ENCODE results near the gene TLR8. TPM values are rescaled to one million over a fixed set of nuclear protein-coding genes. Genes with fewer than 3 reads are reported as not detected.

Gene TLR8
- total and polyA plus RNA-seq, 4 donors: 0.91 to 27.1 (median 5.9) TPM

DNA sequence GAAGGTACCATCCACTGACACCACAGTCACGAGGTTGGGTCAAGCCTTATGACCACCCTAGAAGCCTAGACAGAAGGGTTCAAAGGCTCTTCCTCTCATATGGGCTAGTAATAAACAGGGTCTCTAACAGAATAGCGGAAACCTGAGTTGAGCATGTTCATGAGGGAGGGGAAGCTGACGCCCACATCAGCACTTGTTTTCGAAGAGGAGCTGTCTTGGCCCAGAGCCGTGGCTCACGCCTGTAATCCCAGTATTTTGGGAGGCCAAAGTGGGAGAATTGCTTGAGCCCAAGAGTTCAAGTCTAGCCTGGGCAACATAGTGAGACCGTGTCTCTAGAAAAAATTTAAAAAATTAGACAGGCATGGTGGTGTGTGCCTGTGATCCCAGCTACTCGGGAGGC is 47.0 kb downstream of the TLR8 start:
- WGBS, 2 donors: 85 to 88% methylated on average over 7 to 8 of the region's 8 CpGs

DNA sequence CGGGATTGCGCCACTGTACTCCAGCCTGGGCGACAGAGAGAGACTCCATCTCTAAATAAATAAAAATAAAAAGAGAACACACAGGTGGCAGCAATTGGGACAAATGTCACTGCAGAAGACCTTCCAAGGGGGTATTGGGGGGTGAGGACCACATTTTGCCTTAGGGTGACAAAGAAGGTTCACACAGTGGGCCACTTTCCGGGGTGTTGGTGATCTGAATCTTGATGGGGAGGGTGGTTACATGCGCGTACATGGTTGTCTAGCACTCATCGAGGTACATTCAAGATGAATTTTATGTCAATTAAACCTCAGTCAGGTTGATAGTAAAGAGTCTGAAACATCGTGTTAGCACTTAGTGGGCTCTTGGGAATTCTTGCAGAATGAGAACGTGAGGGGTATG is 48.0 kb downstream of the TLR8 start:
- H3K4me1 ChIP-seq (ENCODE audit: control insufficient read depth in 5 of 5, insufficient read depth in 5 of 5, low read length in 5 of 5): peaks cover 0 to 8% (median 3%) of the 10 kb centered on the region in 5 donors
- no peak for ATAC-seq (ENCODE audit: insufficient read depth, low FRiP score)

More for the DNA sequence above, 47.0 kb downstream of the TLR8 start:
- peaks cover 0 to 7% (median 4%) of the 10 kb centered on the region in 3 donors for H3K27me3 ChIP-seq (ENCODE audit: control insufficient read depth in 3 of 3, insufficient read depth in 3 of 3, low read length in 2 of 3)
- H3K36me3 ChIP-seq (ENCODE audit: control insufficient read depth in 4 of 4, insufficient read depth in 4 of 4, low read length in 4 of 4): no peaks in the 10 kb centered on the region
- no peak overlapping the region for H3K27ac ChIP-seq (ENCODE audit: low read depth in 1 of 2, low read length in 1 of 2)
- TF ChIP-seq, protein P1, sequence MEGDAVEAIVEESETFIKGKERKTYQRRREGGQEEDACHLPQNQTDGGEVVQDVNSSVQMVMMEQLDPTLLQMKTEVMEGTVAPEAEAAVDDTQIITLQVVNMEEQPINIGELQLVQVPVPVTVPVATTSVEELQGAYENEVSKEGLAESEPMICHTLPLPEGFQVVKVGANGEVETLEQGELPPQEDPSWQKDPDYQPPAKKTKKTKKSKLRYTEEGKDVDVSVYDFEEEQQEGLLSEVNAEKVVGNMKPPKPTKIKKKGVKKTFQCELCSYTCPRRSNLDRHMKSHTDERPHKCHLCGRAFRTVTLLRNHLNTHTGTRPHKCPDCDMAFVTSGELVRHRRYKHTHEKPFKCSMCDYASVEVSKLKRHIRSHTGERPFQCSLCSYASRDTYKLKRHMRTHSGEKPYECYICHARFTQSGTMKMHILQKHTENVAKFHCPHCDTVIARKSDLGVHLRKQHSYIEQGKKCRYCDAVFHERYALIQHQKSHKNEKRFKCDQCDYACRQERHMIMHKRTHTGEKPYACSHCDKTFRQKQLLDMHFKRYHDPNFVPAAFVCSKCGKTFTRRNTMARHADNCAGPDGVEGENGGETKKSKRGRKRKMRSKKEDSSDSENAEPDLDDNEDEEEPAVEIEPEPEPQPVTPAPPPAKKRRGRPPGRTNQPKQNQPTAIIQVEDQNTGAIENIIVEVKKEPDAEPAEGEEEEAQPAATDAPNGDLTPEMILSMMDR (IDR thresholded peaks at IDR 0.05; ENCODE audit: control extremely low read depth, extremely low read depth): no peak
- ATAC-seq (ENCODE audit: insufficient read depth, low FRiP score): no peak
- H3K9me3 ChIP-seq (ENCODE audit: control insufficient read depth in 4 of 4, insufficient read depth in 3 of 4, low read length in 3 of 4): no peaks in the 10 kb centered on the region
- H3K9ac ChIP-seq (ENCODE audit: insufficient read depth in 1 of 2, low read length in 2 of 2): no peak overlapping the region
- H3K4me3 ChIP-seq: no peak overlapping the region
- peaks cover 0 to 8% (median 3%) of the 10 kb centered on the region in 5 donors for H3K4me1 ChIP-seq (ENCODE audit: control insufficient read depth in 5 of 5, insufficient read depth in 5 of 5, low read length in 5 of 5)
- DNase-seq: no peak

DNA sequence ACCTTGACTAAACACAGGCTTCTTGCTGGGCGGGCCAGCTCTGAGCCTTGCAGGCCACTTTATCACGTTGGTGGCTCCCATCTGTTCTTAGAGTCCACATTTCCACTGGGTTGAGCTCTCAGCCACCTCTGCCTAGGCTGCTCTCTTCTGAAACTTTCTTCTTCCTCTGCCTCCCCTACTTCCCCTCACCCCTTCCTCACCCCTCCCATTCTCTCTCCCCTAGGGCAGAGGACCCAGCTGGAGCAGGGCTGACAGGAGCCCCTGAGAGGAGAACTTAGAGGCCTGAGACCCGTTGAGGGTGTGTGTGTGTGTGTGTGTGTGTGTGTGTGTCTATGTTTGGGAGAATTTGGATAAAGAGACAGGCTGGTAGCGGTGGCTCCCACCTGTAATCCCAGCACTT is 48.6 kb downstream of the TLR8 start:
- Histone ChIP-seq H3K9ac (ENCODE audit: insufficient read depth in 1 of 2, low read length in 2 of 2) (no peak overlapping the region), H3K27me3 (ENCODE audit: control insufficient read depth in 3 of 3, insufficient read depth in 3 of 3, low read length in 2 of 3) (peaks cover 0 to 7% (median 4%) of the 10 kb centered on the region in 3 donors), H3K36me3 (ENCODE audit: control insufficient read depth in 4 of 4, insufficient read depth in 4 of 4, low read length in 4 of 4) (no peaks in the 10 kb centered on the region), H3K4me1 (ENCODE audit: control insufficient read depth in 5 of 5, insufficient read depth in 5 of 5, low read length in 5 of 5) (peaks cover 0 to 8% (median 3%) of the 10 kb centered on the region in 5 donors), H3K27ac (ENCODE audit: low read depth in 1 of 2, low read length in 1 of 2) (peak overlapping the region in 1 of 2 donors; percentile 61), H3K4me3 (no peak overlapping the region), H3K9me3 (ENCODE audit: control insufficient read depth in 4 of 4, insufficient read depth in 3 of 4, low read length in 3 of 4) (no peaks in the 10 kb centered on the region)
- no peak for ATAC-seq (ENCODE audit: insufficient read depth, low FRiP score)
- no peak for DNase-seq
- 38 to 63% methylated on average over 4 of the region's 4 CpGs for WGBS, 2 donors
- TF ChIP-seq, protein P1 (IDR thresholded peaks at IDR 0.05; ENCODE audit: control extremely low read depth, extremely low read depth): no peak

More for the DNA sequence above, 48.0 kb downstream of the TLR8 start:
- H3K4me3 ChIP-seq: no peak overlapping the region
- H3K36me3 ChIP-seq (ENCODE audit: control insufficient read depth in 4 of 4, insufficient read depth in 4 of 4, low read length in 4 of 4): no peaks in the 10 kb centered on the region
- no peak for DNase-seq
- H3K27me3 ChIP-seq (ENCODE audit: control insufficient read depth in 3 of 3, insufficient read depth in 3 of 3, low read length in 2 of 3): peaks cover 0 to 7% (median 4%) of the 10 kb centered on the region in 3 donors
- H3K9me3 ChIP-seq (ENCODE audit: control insufficient read depth in 4 of 4, insufficient read depth in 3 of 4, low read length in 3 of 4): no peaks in the 10 kb centered on the region
- peak overlapping the region in 1 of 2 donors; percentile 61 for H3K27ac ChIP-seq (ENCODE audit: low read depth in 1 of 2, low read length in 1 of 2)
- 83 to 91% methylated on average over 9 of the region's 9 CpGs for WGBS, 2 donors
- no peak overlapping the region for H3K9ac ChIP-seq (ENCODE audit: insufficient read depth in 1 of 2, low read length in 2 of 2)
- TF ChIP-seq, protein P1 (IDR thresholded peaks at IDR 0.05; ENCODE audit: control extremely low read depth, extremely low read depth): no peak
